ES-I3 (cell line): ENCODE results near the gene CSK.

Experiments
- H3K36me3 ChIP-seq: 2 replicates; pipeline ENCODE4 v1.6.1; 2013; ENCODE audit warnings: mild to moderate bottlenecking, low read length, control low read depth, moderate library complexity; ENCODE audit not compliant: insufficient read depth
- H3K4me1 ChIP-seq: 2 replicates; pipeline ENCODE4 v1.6.1; 2013; ENCODE audit warnings: mild to moderate bottlenecking, control low read depth, low read length; ENCODE audit not compliant: insufficient read depth
- H3K9ac ChIP-seq: 2 replicates; pipeline ENCODE4 v1.6.1; 2013; ENCODE audit warnings: low read depth, mild to moderate bottlenecking, low read length, moderate library complexity
- H3K9me3 ChIP-seq: 2 replicates; pipeline ENCODE4 v1.6.1; 2013; ENCODE audit warnings: mild to moderate bottlenecking, low read length, moderate library complexity; ENCODE audit not compliant: control insufficient read depth, insufficient read depth

Gene CSK

GRCh38 chr15:74762791-74763150, 19.1 kb upstream of the CSK start:
- Histone ChIP-seq H3K36me3 (no peaks in the 10 kb centered on the region), H3K9ac (no peak overlapping the region), H3K4me1 (peaks cover 27% of the 10 kb centered on the region), H3K9me3 (no peaks in the 10 kb centered on the region)

DNA sequence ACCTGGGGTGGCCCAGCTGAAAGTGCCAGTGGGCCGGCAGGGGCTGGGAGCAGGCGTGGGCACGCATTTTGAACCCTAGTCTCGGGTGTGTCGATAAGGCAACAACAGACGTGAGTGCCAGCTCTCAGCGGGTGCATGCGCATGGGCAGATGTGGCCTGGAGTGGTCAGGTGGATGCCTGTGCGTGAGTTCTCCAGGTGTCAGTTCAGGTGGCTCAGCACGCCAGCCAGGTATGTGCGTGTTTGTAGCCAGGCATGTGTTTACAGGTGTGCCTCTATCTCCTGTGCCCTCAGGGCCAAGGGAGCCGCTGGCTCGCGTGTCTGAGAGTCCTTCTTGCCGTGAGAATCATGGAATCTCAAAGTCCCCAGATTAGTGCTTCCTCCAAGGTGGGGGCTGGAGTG, 18.5 kb upstream of the CSK start:
- Histone ChIP-seq H3K4me1 (peaks cover 31% of the 10 kb centered on the region), H3K9me3 (no peaks in the 10 kb centered on the region), H3K36me3 (no peaks in the 10 kb centered on the region), H3K9ac (no peak overlapping the region; the same call in 1 of the 2 replicates)

DNA sequence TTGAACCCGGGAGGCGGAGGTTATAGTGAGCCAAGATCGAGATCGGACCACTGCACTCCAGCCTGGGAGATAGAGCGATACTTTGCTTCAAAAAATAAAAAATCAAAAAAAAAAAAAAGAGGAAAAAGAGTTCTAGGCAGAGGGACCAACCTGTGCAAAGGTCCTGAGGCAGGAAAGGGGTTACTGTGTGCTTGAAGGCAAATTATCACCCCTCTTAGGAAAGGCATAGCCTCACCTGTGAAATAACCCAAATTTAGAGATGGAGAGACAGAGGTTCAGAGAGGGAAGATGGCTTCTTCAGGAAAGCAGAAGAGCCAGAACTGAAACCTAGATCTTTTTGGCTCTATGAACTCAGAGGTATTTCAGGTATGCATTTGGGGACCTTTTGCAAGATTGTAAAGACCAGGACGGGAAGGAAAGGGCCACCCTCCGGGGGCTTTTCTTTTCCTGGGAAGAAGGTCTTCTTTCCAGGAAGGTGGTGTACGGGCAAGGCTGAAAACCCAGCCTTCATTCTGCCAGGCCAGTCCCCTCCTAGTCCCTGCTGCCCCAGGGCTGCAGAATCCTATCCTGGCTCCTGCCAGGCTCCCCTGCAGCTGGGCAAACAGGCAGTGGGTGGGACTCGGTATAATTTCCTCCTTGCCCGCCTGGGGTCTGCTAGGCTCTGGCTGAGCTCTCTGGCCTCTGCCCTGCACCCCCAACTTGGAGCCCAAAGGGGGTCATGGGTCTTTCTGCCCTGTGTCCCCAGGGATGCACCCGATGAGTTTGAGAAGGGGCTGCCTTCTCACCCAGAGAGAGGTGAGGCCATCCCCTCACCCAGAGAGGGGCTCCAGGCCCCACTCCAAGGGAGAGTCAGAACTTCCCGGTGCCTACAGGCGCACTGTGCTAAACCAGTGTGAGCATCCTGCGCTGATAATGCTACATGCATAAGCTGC, 14.4 kb upstream of the CSK start:
- Histone ChIP-seq H3K9ac (no peak overlapping the region), H3K9me3 (no peaks in the 10 kb centered on the region), H3K36me3 (no peaks in the 10 kb centered on the region), H3K4me1 (peaks cover 27% of the 10 kb centered on the region; the same call in 1 of the 2 replicates)

- no peaks in the 10 kb centered on the region for H3K36me3 ChIP-seq
- no peaks in the 10 kb centered on the region for H3K9me3 ChIP-seq
- H3K9ac ChIP-seq, result no peak overlapping the region; the same call in 1 of the 2 replicates
- H3K4me1 ChIP-seq, result peaks cover 24% of the 10 kb centered on the region; the same call in 1 of the 2 replicates
These were observed 13.6 kb upstream of the CSK start for GRCh38 chr15:74768099-74768770.

DNA sequence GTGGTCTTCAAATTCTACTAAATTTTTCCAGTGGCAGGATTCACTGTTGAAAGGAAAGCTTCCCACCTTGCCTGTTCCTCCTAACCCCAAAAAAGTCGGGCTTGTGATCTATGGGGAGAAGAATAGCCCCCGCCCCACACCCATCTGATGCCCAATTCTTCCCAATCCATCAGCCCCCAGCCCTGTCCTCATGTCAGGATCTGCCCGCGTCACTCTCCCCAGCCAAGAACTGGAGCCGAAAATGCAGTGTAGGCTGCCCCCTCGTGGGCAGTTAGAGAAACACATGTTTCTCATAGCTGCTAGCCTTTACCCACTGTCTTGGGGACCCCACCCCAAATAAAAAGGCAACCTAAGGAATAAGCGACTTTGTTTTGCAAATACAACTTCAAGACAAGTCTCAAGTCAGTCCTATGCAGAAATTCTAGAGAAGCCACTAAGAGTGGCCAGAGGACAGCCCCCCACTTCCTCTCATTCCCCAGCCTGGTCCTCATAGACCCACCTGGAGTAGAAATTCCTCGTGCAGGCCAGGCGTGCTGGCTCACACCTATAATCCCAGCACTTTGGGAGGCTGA, 13.0 kb upstream of the CSK start:
- Histone ChIP-seq H3K9ac (no peak overlapping the region; the same call in 1 of the 2 replicates), H3K9me3 (no peaks in the 10 kb centered on the region), H3K4me1 (peaks cover 24% of the 10 kb centered on the region; the same call in 1 of the 2 replicates), H3K36me3 (no peaks in the 10 kb centered on the region)

DNA sequence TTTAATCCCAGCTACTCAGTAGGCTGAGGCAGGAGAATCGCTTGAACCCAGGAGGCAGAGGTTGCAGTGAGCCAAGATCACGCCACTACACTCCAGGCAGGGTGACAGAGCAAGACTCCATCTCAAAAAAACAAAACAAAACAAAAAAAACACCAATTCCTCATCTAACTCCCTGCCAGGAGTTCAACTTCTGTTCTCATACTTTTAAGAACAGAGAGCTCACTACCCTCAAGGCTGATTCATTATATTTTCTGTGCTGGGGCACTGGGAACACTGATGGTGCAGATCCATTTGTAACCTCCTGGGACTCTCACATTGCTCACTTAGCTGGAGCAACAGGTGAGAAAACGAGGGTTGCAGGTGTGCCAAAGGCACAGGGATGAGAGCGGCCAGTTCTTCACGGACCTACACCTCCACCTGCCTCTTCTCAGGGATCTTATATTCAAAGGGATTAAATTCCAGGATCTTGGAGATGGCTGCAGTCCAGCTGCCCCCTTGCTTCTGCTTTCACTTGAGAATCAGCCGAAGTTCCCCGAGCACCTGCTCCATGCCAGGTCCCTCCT, 12.3 kb upstream of the CSK start:
- H3K36me3 ChIP-seq, result no peaks in the 10 kb centered on the region
- no peak overlapping the region for H3K9ac ChIP-seq
- peaks cover 27% of the 10 kb centered on the region; the same call in 1 of the 2 replicates for H3K4me1 ChIP-seq
- no peaks in the 10 kb centered on the region for H3K9me3 ChIP-seq

DNA sequence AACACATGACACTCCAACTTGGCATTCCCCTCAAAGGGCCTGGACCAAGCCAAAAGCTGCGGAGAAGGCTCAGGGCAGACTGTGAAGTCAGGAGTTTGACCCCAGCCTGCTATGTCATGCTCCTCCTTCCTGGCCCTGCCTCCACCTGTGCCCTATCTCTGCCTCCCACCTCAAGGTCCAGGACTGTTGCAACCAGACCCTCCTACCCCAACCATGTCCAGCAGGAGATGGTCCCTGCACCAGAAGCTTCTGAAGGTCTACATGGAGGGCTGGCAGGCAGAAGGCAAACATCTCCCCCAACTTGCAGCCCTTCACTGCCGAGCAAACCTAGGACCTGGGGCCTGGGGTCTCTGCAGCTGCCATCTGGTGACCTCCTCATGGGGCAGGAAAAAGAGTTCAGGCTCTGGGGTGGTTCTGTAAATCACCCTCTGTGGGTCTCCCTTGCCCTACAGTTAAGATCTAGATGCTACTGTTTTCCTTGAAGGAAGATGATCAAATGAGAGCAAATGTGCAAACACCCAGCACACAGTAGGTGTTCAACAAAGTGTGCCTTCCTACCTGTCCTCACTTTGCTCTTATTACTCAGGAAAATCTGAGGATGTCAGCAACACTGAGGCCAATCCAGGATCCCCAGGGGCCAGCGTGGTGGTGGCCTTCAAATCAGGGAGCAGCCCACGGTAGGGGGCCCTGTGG, 11.5 kb upstream of the CSK start:
- H3K4me1 ChIP-seq, result peaks cover 27% of the 10 kb centered on the region; the same call in 1 of the 2 replicates
- H3K9ac ChIP-seq, result no peak overlapping the region
- no peaks in the 10 kb centered on the region for H3K9me3 ChIP-seq
- no peaks in the 10 kb centered on the region for H3K36me3 ChIP-seq

- Histone ChIP-seq H3K9me3 (no peaks in the 10 kb centered on the region), H3K4me1 (peaks cover 37% of the 10 kb centered on the region; the same call in 1 of the 2 replicates), H3K9ac (no peak overlapping the region), H3K36me3 (no peaks in the 10 kb centered on the region)
These were observed 8.6 kb upstream of the CSK start for GRCh38 chr15:74773329-74773728.

DNA sequence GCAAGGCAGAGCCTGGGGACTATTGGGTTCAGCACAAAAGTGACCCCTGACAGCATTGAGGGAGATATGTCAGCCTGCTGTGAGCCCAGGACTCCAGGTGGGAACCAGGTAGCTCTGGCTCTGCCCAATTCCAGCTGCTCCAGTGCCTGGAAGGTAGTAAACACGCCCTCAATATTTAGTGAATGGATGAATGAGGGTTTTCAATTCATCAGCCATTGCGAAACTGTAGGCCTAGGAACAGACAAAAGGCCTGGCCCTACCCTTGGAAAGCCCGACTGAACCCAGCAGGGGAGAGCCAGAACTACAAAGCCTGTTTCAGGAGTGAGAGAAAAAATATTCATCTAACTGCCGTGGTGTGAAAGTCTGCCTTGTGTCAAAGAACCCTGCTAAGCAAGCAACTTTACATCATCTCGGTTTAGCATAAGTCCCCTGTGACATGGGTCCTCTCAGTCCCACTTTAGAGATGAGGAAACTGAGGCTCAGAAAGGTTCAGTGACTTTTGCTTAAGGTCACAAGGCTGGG, 8.1 kb upstream of the CSK start:
- H3K36me3 ChIP-seq, result no peaks in the 10 kb centered on the region
- H3K9ac ChIP-seq, result no peak overlapping the region
- no peaks in the 10 kb centered on the region for H3K9me3 ChIP-seq
- peaks cover 37% of the 10 kb centered on the region; the same call in 1 of the 2 replicates for H3K4me1 ChIP-seq

- H3K36me3 ChIP-seq, result no peaks in the 10 kb centered on the region
- H3K4me1 ChIP-seq, result peaks cover 39% of the 10 kb centered on the region; the same call in 1 of the 2 replicates
- H3K9ac ChIP-seq, result no peak overlapping the region
- no peaks in the 10 kb centered on the region for H3K9me3 ChIP-seq
These were observed 6.7 kb upstream of the CSK start for GRCh38 chr15:74775132-74775562.

DNA sequence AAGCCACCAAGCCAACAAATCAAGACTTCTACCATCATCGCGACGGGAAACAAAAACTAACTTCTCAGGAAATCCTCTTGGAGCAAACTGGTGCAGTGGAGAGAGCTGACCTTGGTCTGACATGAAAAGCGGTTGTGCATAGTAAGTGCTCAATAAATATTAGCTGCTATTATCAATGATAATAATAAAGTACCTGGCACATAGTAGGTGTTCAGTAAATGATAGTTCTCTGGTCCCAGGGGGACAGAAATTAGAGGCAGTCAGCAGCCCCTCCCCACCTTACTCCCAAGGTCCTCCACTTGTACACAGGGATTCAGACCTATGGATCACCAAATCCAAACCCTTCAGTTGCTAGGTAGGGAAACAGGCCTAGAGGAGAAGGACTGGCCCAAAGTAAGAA, 6.0 kb upstream of the CSK start:
- Histone ChIP-seq H3K9ac (no peak overlapping the region), H3K4me1 (peaks cover 44% of the 10 kb centered on the region; the same call in 1 of the 2 replicates), H3K36me3 (no peaks in the 10 kb centered on the region), H3K9me3 (no peaks in the 10 kb centered on the region)

DNA sequence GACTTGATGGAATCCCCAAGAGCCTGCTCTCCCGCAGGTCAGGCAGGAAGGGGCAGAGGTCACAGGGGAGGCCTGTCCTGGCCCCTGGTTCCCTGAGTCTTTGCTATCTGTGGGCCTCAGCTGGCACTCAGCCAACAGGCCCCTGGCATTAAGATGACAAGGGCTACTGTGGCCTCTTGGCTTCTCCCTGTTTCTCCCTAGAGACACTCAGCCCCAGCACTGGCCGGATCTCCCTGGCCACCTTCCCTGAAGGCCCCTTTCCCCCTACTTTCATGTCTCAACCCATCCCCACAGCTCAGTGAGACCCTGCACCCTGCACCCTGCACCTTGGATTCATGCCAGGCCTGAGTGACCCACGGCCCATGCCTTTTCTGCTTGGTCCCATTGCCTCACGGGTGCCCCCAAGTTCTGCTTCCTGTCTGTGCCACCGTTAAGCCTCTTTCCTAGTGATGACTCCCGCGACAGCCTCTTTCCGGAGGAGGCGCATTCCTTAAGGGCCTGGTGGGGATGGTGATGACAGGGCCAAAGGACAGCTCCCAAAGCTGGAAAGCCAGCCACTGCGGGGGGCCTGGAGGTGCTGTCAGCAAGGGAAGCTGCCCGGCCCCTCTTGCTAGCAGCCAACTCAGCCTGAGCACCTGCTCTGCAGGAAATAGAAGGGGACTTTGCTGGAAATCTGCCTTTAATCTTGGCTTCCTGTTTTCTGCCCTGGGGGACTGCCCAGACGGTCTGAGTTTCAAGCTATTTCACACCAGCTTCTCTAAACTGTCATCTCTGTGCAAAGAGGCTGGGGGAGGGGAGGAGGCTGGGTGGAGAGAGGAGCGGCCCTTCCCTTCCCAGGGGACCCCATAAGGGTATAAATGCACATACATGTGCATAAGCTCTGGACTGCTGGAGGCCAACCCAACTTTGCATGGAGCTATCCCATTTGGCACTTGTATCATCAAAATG, 4.8 kb upstream of the CSK start:
- no peaks in the 10 kb centered on the region for H3K36me3 ChIP-seq
- H3K9me3 ChIP-seq, result no peaks in the 10 kb centered on the region
- no peak overlapping the region for H3K9ac ChIP-seq
- H3K4me1 ChIP-seq, result peaks cover 39% of the 10 kb centered on the region; the same call in 1 of the 2 replicates
